ENCODE data around the gene JAKMIP2.
"Not testable (repeated sequence)": the region's sequence is repeated elsewhere in the genome, so short reads cannot be mapped to it uniquely, and the experiment has no call there.

JAKMIP2 gene

DNA sequence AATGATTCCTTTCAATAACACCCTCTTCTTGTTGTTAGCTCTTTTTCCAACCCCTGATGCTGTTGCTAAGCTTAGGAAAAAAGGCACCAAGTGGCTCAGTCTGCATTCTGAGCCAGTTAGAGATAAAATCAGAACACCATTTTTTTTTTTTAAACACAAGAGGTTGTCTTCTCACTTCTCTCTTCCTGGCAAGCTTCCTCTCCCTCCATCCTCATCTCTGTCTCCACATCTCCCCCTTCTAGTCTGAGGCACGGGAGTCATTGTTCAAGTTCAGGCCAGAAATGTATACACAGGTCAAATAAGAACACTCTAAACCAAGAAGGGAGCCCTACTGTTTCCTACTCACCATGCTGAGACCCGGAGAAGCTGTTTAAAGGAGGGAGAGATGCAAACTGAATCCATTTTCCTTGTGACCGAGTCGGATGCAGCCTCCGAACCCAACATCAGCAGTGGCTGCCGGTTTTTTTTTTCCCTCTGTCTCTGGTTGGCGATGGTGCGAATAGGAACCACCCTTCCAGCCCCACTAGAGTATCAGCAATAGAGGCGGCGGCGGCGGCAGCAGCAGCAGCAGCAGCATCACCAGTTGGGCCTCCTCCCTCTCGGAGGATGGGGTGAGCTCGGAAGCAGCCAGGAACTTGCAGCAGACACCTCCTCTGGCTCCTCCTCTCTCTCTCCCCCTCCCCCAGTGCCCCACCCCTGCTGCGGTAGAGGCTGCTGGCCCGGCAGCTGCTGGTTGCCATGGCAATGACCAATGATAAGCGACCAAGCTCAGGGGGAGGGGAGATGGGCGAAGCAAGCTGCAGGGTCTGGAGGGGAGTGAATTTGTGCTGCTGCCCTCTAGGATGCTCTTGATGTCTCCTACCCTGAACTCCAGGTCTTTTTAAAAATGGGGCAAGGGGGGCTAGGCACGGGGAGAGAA lies at the start of gene JAKMIP2:
TSS of gene JAKMIP2 (minus strand) at position 619 of the 919 bp plus-strand sequence. CDS start 110,922 bp downstream, outside the sequence.
- DNase-seq (ENCODE audit: low read depth in 2 of 3, low spot score in 1 of 3), result peak; percentile 70 to 83 (median 73)

DNA sequence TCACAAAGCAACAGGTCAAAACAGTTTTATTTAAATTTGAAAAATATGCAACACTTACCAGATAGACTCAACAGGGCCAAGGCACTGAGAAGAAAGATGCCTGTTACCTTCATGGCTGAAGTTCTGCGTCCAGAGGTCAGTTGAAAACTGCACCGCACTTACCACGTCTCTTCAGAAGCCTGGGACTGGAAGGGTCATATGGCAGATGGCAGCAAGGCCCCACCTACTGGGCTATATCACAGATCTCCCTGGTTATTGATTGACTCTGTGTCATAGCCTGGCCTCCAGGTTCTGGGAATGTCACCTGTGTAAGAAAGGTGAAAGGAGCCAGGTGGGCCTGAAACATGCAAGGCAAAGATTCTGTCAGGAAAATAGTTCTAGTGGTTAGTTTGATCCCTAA lies 48.9 kb upstream of the JAKMIP2 start, which contains the start of gene SPINK1:
TSS of gene SPINK1 (minus strand) at position 207 of the 400 bp plus-strand sequence. CDS start at position 113, 94 bp downstream.
- no peak for DNase-seq (ENCODE audit: low read depth in 2 of 3, low spot score in 1 of 3)

DNA sequence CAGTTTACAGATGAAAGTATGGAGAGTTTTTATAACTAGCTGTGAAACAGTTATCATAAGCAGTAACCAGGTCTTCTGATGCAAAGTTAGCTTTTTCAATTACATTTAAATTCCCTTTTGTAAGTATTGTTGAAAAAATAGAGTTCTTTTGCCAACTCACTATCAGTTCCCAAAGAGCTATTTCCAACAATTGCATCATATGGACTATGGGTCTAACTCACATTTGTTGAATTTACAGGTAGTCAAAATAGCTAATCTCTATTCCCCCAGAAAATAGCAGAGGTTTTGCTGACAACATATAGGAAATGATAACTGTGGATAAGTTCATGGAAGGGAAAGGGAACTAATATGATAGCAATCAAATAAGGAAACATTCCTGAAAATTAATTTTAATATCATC lies 47.5 kb upstream of the JAKMIP2 start:
- DNase-seq (ENCODE audit: low read depth in 2 of 3, low spot score in 1 of 3), result no peak

DNA sequence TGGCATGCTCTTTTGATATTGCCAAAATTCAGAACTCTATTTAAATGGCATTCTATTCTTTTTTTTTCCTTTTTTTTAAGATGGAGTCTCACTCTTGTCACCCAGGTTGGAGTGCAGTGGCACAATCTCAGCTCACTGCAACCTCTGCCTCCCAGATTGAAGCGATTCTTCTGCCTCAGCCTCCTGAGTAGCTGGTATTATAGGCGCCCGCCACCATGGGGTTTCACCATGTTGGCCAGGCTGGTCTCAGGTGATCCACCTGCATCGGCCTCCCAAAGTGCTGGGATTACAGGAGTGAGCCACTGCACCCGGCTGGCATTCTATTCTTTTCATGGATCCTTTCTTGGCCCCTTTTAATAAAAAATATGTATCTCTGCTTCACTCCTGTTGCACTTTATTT lies 44.5 kb upstream of the JAKMIP2 start:
- DNase-seq (ENCODE audit: low read depth in 2 of 3, low spot score in 1 of 3), result not testable (repeated sequence)

DNA sequence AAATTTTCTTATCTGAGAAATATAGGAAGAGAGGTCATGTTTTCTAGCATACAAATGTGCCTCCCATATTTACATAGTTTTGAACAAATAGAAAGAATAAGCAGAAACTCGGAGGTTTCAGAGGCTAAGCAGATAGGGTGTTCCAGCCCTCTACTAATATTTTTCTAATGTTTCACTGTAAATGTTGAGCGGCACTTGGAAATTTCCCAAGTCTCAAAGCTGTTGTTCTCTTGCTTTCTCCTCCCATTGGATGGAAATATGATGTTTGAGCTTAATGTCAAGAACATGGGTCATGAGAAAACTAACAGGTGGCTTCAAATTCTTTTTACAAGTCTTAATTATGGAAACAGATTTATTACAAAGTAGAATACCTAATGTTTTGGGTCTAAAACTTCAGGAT lies 43.8 kb upstream of the JAKMIP2 start:
- DNase-seq (ENCODE audit: low read depth in 2 of 3, low spot score in 1 of 3), result no peak

DNA sequence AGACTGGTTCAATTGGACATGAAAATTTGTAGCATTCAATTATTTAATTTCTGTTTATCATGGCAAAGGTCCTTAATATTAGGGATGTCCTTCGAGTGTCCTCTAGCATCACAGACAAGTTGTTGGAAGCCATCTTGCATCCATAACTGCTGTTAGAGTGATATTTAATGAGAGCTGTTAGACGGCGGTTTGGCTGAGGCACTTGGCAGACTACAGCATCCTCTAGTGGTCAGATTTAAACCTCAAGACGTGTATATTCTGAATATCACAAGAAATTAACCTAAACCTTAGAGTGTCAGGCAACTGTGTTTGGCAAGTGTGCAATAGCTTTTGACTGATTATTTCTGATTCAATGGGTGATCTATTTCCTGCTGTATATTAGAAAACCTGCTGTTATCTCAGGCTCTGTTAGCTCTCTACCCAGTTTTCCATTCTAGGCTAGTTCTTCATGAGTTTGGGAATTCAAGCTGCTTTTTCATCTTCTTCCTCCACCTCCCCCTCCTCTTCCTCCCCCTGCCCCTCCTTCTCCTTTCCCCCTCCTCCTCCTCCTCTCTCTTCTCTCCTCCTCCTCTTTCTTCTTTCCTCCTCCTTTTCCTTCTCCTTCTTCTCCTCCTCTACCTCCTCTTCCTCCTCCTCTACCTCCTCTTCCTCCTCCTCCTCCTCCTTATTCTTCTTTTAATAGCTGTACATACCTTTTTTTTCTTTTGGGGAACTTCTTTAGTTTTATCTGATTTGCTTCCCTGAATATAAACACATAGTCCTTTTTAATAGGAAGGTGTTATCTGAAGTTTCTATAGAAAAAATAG lies 40.4 kb upstream of the JAKMIP2 start:
- DNase-seq (ENCODE audit: low read depth in 2 of 3, low spot score in 1 of 3), result peak in 1 of 3 donors; percentile 11

DNA sequence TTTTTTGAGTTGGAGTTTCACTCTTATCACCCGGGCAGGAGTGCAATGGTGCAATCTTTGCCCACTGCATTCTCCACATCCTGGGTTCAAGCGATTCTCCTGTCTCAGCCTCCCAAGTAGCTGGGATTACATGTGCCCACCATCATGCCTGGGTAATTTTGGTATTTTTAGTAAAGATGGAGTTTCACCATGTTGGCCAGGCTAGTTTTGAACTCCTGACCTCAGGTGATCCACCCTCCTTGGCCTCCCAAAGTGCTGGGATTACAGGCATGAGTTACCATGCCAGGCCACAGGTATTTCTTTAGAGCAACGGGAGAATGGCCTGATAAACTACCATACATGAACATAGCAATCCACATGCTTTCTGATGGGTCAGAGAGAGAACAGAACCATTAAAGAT lies 39.7 kb upstream of the JAKMIP2 start:
- DNase-seq (ENCODE audit: low read depth in 2 of 3, low spot score in 1 of 3), result not testable (repeated sequence)

DNA sequence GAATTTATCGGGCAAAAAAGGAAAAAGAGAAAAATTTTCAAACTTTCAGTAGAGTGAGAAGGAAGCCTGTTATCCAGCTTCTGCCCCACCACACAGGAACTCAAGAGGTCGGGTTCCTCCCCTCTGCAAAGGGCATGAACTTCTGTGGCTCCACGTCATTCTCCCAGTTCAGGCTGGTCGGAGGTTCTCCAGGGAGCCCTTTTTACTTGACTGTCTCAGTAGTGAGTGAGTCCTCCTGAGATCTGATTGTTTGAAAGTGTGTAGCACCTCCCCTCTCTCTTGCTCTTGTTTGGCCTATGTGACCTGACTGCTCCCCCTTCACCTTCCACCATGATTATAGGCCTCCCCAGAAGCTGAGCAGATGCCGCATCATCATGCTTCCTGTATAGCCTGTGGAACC lies 39.2 kb upstream of the JAKMIP2 start:
- DNase-seq (ENCODE audit: low read depth in 2 of 3, low spot score in 1 of 3), result no peak

DNA sequence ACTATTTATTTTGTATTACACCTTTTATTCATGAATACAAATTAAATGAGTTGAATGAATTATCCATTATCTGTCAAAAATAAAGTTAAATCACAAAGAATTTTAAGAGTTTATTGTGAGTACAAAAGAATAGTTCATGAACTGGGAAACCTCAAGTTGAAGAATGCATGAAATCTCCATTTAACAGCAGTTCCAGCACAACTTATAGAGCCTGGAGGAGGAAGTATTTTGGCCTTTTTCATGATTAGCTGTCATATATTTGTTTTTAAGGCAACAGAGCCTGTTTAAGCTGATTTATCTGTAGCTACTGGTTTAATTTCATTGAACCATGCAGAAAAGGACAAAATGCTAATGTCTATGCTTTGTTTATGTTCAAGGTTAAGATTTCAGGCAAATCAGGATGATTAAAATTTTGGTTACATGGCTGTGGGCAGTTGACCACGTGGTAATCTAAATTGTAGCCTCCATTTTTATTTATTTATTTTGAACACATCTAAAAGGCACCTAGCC lies 36.8 kb upstream of the JAKMIP2 start:
- no peak for DNase-seq (ENCODE audit: low read depth in 2 of 3, low spot score in 1 of 3)

DNA sequence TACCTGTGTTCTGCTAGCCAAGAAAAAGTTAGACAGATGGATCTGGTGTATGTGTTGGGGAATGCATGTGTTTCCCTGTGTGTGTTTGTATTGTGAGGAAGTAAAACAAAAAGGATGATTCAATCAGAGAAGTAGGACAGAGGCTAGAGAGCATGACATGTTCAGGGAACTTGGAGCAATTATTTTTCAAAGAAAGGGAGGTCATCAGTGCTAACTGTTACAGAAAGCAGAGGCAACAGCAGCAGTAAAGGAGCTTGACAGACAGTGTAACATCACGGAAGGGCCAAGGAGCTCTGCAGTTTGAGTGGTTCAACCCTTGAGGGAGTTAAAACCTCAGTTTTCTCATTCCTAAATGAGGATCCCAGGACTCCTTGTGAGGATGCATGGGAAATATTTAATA lies 35.8 kb upstream of the JAKMIP2 start:
- no peak for DNase-seq (ENCODE audit: low read depth in 2 of 3, low spot score in 1 of 3)

DNA sequence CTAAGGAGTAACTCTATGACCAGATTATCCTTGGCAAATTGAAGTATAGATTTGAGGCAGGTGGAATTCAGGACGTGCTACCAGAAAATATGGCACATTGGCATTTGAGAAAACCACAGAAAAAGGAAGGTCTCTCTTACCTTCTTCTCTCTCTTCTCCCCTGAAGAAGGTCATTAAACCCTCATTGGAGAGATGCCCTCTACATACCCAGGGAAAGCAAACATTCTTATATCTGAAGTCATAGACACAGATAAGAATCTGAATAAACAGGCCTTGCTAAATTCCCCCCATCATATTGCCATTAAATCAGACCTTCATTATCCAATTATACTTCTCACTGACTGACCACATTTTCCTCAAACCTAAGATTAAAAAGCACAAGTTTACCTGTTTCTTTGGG lies 31.2 kb upstream of the JAKMIP2 start:
- DNase-seq (ENCODE audit: low read depth in 2 of 3, low spot score in 1 of 3), result no peak

DNA sequence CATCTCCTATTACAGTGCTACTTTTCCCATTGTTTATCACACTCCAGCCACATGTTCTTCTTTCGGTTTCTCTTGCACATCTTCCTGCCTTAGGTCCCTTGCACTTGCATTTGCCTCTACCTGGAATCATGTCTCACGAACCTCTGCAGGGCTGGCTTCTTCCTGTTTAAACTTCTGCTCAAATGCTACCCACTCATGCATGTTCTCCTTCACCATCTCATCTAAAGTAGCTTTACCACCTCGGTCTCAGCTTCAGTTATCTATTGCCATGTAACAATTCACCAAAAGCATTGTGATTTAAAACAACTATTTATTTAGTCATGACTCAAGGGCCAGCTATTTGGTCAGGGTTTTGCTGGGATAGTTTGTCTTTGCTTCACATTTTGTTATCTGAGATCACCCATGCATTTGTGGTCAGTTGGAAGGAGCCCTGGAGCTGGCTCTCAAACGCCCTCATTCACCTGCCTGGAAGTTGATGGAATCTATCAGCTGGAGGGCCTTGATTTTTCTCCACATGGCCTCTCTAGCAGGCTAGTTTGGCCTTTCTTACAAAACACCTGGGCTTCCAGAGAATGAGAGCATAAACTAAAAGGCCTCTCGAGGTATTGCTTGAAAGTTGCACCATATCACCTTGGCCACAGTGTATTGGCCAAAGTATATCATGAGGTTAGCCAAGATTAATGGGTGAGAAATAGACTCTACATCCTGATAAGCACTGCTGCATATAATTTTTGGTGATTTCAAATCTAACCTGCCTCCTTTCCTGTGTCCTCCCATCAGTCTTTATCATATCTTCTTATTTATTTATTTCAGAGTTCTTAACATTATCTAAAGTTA lies 27.5 kb upstream of the JAKMIP2 start:
- DNase-seq (ENCODE audit: low read depth in 2 of 3, low spot score in 1 of 3), result no peak

DNA sequence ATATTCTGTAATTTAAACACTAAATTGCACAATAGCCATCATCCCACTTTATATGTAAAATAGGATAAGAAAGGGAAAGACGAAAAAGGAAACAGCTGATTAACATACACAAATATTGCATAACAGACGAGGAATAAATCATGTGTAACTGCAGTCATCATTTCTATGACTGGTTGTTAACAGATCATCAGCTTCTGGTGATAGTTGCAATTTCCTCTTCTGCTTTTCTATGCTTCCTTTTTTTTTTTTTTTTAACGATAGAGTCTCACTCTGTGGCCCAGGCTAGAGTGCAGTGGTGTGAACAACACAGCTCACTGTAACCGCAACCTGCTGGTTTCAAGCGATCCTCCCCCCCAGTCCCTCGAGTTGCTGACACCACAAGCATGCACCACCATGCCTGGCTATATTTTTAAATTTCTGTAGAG lies 22.5 kb upstream of the JAKMIP2 start:
- peak in 1 of 3 donors; percentile 4 for DNase-seq (ENCODE audit: low read depth in 2 of 3, low spot score in 1 of 3)

DNA sequence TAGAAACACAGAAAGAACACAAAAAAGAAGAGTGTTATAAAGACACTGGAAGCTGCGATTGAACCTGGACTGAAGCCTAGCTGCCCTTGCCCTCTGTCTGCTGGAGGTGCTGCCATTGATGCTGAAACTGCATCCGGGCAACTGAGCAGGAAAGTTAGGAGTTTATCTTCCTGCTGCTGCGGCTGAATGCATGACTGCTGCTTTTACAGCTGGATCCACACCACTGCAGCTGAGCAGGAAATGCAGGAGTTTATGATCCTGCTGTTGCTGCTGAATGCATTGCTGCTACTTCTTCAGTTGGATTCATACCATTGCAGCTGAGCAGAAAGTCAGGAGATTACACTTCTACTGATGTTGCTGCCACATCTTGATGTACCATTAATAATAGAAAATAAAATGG lies 21.8 kb upstream of the JAKMIP2 start:
- no peak for DNase-seq (ENCODE audit: low read depth in 2 of 3, low spot score in 1 of 3)

DNA sequence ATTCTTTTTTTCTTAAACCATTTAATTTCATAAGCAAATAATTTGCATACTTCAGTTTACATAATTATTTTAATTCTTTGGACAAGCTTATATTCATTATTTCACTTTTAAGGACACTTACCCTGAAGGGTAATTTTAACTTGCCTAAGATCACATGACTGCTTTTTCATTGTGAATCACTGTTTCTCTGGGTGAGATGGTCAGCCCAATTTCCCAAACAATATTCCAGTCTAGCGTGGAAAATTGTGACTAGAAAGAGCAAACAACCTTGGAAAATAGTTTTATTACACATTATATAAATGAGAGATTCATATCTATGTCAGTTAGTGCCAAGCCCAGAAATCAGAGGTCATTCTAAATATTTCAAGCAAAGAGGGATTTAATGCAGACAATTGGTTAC lies 21.4 kb upstream of the JAKMIP2 start:
- DNase-seq (ENCODE audit: low read depth in 2 of 3, low spot score in 1 of 3), result no peak

DNA sequence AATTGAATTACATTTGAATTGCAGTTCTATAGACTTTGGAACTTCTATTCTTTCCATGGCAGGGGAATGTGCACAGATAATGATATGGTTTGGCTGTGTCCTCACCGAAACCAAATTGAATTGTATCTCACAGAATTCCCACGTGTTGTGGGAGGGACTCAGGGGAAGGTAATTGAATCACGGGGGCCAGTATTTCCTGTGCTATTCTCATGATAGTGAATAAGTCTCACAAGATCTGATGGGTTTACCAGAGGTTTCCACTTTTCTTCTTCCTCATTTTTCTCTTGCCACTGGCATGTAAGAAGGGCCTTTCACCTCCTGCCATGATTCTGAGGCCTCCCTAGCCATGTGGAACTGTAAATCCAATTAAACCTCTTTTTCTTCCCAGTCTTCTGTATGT lies 20.6 kb upstream of the JAKMIP2 start:
- DNase-seq (ENCODE audit: low read depth in 2 of 3, low spot score in 1 of 3), result not testable (repeated sequence)

DNA sequence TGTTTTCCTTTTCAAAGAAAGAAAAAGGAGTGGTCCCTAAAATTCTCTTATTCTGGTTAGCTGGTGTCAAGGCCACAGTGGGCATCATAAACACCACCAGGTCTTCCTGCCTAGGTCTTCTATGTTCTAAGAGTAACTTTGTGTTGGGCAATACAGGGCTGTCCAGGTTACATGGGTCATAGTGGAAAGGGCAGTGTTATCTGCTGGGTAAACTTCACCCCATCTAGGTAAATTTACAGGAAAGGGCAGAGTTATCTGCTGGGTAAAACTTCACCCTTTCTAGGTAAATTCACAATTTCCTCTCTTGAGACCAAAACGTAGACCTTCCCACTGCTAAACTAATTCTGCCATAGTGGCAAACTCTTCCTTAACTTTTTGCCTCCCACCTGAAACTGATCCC lies 18.9 kb upstream of the JAKMIP2 start:
- no peak for DNase-seq (ENCODE audit: low read depth in 2 of 3, low spot score in 1 of 3)

DNA sequence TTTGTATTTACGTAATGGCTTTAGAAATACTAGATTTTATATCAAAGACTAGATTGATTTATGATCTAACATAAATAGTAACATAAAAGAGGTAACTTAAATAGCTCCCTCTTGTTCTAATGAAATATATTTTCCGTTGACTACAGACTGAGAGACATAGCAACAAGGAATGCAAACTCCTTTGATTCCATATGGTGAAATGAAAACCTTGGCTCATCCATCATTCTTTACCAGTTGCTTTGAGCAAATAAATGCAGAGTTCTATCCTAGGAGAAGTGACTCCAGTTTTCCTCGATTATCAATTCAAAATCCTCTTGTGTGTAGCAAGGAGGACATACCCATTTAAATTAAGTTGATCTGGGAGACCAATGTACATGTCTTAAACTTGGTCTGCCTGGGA lies 18.0 kb upstream of the JAKMIP2 start:
- no peak for DNase-seq (ENCODE audit: low read depth in 2 of 3, low spot score in 1 of 3)

DNA sequence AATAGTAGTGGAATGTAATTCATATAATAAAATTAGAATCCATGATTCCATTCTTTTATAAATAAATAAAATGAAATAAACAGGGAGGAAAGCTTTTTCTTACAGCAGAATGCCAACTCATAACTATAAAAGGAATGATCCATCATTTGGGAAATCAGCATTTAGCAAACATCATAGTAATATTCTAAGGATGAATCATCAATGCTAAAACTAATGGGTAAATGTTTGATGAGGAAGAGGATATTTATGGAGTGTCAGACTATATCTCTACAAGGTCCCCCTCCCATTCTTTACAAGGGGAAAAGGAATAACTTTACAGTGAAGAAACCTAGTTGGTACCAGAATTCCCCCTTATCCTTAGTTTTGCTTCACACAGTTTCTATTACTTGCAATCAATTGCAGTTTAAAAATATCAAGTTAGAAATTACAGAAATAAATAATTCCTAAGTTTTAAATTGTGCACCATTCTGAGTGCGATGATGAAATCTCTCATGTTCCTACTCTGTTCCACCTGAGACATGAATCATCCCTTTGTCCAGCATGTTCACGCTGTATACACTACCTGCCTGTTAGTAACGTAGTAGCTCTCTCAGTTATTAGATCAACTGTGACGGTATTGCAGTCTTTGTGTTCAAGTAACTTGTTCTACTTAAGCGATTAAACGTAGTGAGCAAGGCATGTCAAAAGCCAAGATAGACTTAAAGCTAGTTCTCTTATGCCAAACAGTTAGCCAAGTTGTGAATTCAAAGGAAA lies 14.2 kb upstream of the JAKMIP2 start:
- no peak for DNase-seq (ENCODE audit: low read depth in 2 of 3, low spot score in 1 of 3)

DNA sequence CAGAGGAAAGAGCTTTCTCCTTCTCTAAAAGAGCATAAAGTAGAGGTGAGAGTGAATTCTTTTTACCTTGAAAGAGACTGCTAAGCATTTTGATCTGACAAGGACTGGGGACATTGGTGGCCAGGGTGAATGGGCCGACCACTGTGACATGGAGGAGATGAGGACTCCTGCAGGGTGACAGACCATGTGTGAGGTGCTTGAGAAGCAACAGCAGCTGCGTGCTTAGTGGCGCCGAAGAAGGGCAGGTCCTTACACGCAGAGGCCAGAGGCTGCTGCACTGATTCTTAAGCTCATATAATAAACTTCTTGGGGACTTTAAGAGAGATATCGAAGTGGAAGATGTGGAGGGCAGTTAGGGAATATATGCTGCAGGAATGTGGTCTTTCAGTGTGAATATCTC lies 8.7 kb upstream of the JAKMIP2 start:
- DNase-seq (ENCODE audit: low read depth in 2 of 3, low spot score in 1 of 3), result no peak

Measured in stimulated activated CD4-positive, alpha-beta T cell treated with anti-CD3 and anti-CD28 coated beads, Interleukin-12 subunit alpha, Interleukin-12 subunit beta, amount 100 ng/mL, for 48 hours (primary cell).